Measurements from ENCODE around the gene NAXE. TPM values are rescaled to one million over a fixed set of nuclear protein-coding genes. Genes with fewer than 3 reads are reported as not detected.

Gene NAXE
- polyA plus RNA-seq, 1 experiment = 63.3 TPM

DNA sequence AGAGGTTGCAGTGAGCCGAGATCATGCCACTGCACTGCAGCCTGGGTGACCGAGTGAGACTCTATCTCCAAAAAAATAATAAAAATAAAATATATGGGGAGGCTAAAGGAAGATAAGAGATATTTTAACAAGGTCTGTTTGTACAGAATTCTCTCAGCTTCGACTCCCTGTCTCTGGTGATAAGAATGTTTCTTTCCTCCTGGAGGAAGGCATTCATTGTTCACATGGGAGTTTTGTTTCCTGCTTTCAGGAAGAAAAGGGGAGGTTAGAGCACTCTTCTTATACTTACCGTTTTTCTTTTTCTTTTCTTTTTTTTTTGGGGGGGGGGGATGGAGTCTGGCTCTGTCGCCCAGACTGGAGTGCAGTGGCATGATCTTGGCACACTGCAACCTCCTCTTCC, 2.0 kb upstream of the NAXE start:
- no peaks in the 10 kb centered on the region; the same call in 1 of the 2 replicates for H3K36me3 ChIP-seq (ENCODE audit: control insufficient read depth, insufficient read depth, low read length)
- CTCF ChIA-PET = interaction anchor here (0.9 to 1.7 kb wide), 7 partner anchors 19 to 204 kb away, joined by 3 to 7 read pairs (median 3); partner anchors contain the start of gene NES
- TF ChIP-seq, protein P1, sequence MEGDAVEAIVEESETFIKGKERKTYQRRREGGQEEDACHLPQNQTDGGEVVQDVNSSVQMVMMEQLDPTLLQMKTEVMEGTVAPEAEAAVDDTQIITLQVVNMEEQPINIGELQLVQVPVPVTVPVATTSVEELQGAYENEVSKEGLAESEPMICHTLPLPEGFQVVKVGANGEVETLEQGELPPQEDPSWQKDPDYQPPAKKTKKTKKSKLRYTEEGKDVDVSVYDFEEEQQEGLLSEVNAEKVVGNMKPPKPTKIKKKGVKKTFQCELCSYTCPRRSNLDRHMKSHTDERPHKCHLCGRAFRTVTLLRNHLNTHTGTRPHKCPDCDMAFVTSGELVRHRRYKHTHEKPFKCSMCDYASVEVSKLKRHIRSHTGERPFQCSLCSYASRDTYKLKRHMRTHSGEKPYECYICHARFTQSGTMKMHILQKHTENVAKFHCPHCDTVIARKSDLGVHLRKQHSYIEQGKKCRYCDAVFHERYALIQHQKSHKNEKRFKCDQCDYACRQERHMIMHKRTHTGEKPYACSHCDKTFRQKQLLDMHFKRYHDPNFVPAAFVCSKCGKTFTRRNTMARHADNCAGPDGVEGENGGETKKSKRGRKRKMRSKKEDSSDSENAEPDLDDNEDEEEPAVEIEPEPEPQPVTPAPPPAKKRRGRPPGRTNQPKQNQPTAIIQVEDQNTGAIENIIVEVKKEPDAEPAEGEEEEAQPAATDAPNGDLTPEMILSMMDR (IDR thresholded peaks at IDR 0.05; ENCODE audit: insufficient read depth, low read depth, low read length) = no peak
- POLR2A ChIA-PET = interaction anchor here (0.6 kb wide), 1 partner anchor 628 kb away, joined by 6 read pairs; no protein-coding TSS in a partner anchor
- DNase-seq (ENCODE audit: low read depth) = no peak
- no peak overlapping the region for H3K4me3 ChIP-seq (ENCODE audit: low read depth, low read length)
- H3K27me3 ChIP-seq (ENCODE audit: control insufficient read depth, insufficient read depth, low read length) = 0 out of 2 replicates have a peak, but pooled peaks cover 2% of the 10 kb centered on the region

DNA sequence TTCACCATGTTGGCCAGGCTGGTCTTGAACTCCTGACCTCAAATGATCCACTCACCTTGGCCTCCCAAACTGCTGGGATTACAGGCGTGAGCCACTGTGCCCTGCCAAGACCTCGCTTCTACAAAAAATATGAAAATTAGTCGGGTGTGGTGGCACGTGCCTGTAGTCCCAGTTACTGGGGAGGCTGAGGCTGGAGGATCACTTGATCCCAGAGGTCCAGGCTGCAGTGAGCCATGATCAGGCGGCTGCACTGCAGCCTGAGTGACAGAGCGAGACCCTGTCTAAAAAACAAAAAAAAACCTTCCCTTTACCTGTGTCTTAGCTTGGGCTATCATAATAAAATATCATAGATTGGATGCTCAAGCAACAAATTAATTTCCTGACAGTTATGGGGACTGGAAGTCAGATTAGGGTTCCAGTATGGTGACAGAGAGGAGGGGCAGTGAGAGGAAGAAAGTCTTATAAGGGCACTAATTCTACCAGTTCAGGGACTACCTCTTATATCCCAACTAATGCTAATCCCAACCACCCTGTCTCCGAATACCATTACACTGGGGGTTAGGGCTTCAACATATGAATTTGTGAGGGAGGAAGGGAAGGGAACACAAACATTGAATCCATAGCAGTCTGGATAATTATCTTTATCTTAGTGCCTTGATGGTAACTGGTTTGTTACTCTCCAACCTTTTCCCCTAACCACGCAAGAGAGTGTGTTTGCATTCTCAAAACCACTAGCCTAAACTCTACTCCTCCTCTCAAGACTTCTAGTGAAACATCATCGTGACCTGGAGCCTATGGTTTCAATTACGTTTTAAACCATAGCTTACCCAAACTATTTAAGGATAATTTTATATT, 1.0 kb upstream of the NAXE start:
- POLR2A ChIA-PET = no interaction called here
- H3K36me3 ChIP-seq (ENCODE audit: control insufficient read depth, insufficient read depth, low read length) = peaks cover 4% of the 10 kb centered on the region
- CTCF ChIA-PET = interaction anchor here (0.6 to 2.6 kb wide), 13 partner anchors 9 to 234 kb away, joined by 3 to 16 read pairs (median 5); partner anchors contain the start of gene GPATCH4
- no peak overlapping the region for H3K4me3 ChIP-seq (ENCODE audit: low read depth, low read length)
- DNase-seq (ENCODE audit: low read depth) = no peak
- TF ChIP-seq, protein P1 (IDR thresholded peaks at IDR 0.05; ENCODE audit: insufficient read depth, low read depth, low read length) = no peak
- H3K27me3 ChIP-seq (ENCODE audit: control insufficient read depth, insufficient read depth, low read length) = 0 out of 2 replicates have a peak, but pooled peaks cover 2% of the 10 kb centered on the region

DNA sequence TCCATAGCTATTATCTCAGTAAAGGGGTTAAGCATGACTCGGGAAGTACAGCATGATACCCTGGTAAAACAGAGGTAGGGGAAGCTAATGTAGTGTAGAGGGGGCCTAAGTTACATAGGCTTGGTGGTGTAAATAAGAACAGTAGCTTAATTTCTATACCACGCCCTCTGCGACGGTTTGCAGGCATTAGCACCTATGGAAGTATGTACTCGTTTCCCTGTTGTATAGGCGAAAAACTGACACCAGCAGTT, 470 bp upstream of the NAXE start:
- TF ChIP-seq, protein P1 (IDR thresholded peaks at IDR 0.05; ENCODE audit: insufficient read depth, low read depth, low read length) = no peak
- DNase-seq (ENCODE audit: low read depth) = no peak
- ChIA-PET POLR2A (no interaction called here), CTCF (interaction anchor here (0.6 to 2.6 kb wide), 13 partner anchors 9 to 235 kb away, joined by 3 to 16 read pairs (median 5); partner anchors contain the start of gene GPATCH4)
- peaks cover 5% of the 10 kb centered on the region for H3K36me3 ChIP-seq (ENCODE audit: control insufficient read depth, insufficient read depth, low read length)
- H3K27me3 ChIP-seq (ENCODE audit: control insufficient read depth, insufficient read depth, low read length) = 0 out of 2 replicates have a peak, but pooled peaks cover under 1% of the 10 kb centered on the region
- peak overlapping the region; percentile 54 for H3K4me3 ChIP-seq (ENCODE audit: low read depth, low read length)

DNA sequence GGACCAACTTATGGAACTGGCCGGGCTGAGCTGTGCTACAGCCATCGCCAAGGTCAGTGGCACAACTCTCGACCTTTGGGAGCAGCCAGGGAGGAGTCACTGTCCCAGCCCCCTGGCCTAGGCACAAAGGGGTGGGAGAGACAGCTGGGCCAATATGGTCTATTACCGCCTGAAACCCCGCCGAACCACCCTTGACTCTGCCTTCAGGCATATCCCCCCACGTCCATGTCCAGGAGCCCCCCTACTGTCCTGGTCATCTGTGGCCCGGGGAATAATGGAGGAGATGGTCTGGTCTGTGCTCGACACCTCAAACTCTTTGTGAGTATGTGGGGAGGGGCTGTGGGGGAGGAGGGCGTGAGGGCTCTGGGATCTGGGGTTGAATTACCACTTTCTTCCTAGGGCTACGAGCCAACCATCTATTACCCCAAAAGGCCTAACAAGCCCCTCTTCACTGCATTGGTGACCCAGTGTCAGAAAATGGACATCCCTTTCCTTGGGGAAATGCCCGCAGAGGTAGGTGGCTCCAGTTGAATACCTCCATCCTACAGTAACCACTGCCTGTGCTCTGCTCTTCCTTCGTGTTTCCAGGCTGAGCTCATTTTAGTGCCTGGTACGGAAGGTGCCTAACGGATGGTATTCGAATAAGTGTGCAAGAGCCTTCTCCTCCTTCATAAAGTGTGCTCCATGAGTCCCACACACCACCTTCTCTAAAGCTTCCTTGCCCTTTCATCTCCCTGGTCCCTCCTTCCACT, 758 bp downstream of the NAXE start:
- CTCF ChIA-PET = interaction anchor here (0.8 to 3.1 kb wide), 15 partner anchors 10 to 234 kb away, joined by 3 to 16 read pairs (median 5); partner anchors contain the start of gene GPATCH4
- Histone ChIP-seq H3K27me3 (ENCODE audit: control insufficient read depth, insufficient read depth, low read length) (no peaks in the 10 kb centered on the region), H3K36me3 (ENCODE audit: control insufficient read depth, insufficient read depth, low read length) (peaks cover 8% of the 10 kb centered on the region), H3K4me3 (ENCODE audit: low read depth, low read length) (peak overlapping the region; percentile 54)
- no peak for DNase-seq (ENCODE audit: low read depth)
- TF ChIP-seq, protein P1 (IDR thresholded peaks at IDR 0.05; ENCODE audit: insufficient read depth, low read depth, low read length) = no peak
- POLR2A ChIA-PET = interaction anchor here (0.5 kb wide), 1 partner anchor 92 kb away, joined by 8 read pairs; the partner anchor contains the start of gene MEF2D
